Pulmonary artery endothelial cell (primary cell): Measurements from ENCODE around the gene SDHAF2. TPM values are rescaled to one million over a fixed set of nuclear protein-coding genes. Genes with fewer than 3 reads are reported as not detected.
"Not testable (repeated sequence)": the region's sequence is repeated elsewhere in the genome, so short reads cannot be mapped to it uniquely, and the experiment has no call there.

ENCODE experiments used
- DNase-seq: peaks from one replicate; pipeline ENCODE4 v3.0.0-alpha.2; 2011; ENCODE audit warnings: low read depth, low spot score
- total RNA-seq: library from RNA; depleted of rRNA; stranded (reverse); fragments of >200 nt; gene quantifications from 2 replicates; pipeline ENCODE4 v1.2.3, GENCODE V29; 2014

SDHAF2 gene
- total RNA-seq, 1 donor from 2014 or later = 44.0 TPM

DNA sequence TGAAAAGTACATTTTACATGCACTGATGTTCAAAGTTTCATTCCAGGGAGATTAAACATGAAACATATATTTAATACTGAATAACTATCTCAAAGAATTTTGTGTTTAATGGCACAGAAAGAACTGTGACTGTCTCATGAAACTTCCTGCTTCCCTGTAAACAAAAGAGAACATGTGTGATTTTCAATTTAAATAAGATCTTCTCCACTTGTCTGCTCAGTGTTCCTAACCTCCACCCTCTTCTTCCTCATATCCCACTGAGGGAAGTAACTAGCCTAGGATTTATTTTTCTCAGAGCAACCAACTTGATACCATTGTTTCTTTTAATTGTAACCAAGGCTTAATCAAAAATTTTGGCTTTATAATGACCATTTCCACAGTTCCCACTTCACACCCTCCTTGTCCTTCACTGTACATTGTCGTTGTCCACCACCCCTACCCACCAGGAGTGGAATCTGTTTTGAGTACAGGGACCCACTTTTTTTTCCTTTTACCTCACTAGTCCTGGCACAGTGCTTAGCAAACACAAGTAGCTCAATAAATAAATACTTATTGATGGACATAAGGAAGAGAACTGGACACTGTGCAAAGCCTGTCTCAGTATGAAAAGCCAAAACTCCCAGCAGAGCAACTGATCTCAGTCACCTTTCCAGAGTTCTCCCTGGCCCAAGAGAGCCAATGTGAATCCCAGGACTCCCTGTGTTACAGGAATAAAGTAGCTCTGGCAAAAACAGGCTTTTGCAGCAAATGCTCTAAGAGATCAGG lies 4.4 kb upstream of the SDHAF2 start:
- no peak for DNase-seq

DNA sequence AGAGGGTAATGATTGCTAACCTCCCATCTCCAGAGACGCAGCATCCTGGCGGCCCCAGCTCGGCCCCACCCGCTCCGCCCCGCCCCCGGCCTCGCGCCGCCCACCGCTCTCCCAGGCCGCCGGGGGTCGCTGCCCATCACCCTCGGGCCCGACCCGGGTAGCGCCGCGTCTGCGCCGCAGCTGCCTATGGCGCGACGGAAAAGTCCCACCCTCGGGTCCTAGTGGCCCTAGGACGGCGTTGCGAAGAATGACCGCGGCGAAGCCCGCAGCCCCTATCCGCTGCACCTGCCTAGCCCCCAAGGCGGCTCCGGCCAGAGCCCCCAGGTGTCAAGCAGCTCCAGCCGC lies 606 bp upstream of the SDHAF2 start:
- DNase-seq = peak; percentile 13

DNA sequence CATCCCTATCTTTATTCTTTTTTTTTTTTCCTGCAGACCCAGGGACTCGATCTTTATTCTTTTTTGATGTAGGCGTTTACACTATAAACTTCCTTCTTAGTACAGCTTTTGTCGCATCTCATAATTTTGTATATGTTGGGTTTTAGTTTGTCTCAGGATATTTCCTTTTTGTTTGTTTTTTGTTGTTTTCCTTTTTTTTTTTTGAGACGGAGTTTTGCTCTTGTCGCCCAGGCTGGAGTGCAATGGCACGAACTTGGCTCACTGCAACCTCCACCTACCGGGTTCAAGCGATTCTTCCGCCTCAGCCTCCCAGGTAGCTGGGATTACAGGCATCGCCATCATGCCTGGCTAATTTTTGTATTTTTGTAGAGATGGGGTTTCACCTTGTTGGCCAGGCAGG lies 915 bp downstream of the SDHAF2 start:
- not testable (repeated sequence) for DNase-seq

DNA sequence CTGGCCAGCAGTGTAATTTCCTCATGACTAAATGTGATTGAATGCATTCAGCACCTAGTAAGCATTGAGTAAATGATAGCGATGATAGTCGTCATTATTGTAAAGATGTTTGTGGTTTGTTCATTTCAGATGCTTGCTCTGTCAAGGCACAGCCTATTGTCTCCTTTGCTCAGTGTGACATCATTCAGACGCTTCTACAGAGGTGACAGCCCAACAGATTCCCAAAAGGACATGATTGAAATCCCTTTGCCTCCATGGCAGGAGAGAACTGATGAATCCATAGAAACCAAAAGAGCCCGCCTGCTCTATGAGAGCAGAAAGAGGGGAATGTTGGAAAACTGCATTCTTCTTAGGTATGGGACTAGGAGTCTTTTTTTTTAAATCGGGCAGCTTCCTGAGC lies 7.6 kb downstream of the SDHAF2 start:
- no peak for DNase-seq

DNA sequence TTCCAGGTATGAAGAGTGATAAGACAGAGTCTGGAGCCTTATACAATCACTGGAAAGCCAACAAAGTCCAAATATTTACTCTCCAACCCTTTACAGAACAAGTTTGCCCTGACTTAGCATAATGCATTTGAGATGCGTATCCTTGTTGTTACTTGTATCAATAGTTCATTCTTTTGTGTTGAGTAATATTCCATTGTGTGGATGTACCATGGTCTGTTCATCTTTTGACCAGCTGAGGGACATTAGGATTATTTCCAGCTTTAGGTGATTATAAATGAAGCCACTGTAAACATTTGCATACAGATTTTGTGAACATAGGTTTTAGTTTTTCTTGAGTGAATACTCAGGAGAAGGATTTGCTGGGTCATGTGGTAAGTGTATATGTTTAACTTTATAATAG lies 9.7 kb downstream of the SDHAF2 start:
- DNase-seq = no peak

DNA sequence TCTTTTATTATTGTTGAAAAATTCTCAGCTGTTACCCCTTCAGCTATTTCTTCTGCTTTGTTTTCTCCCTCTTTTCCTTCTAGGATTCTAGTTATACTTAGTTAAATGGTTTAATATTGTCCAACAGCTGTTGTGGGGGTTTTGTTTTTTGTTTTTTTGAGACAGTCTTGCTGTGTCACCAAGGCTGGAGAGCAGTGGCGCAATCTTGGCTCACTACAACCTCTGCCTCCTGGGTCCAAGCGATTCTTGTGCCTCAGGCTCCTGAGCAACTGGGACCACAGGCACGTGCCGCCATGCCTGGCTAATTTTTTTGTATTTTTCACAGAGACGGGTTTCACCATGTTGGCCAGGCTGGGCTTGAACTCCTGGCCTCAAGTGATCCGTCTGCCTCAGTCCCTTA lies 12.7 kb downstream of the SDHAF2 start:
- DNase-seq = no peak

DNA sequence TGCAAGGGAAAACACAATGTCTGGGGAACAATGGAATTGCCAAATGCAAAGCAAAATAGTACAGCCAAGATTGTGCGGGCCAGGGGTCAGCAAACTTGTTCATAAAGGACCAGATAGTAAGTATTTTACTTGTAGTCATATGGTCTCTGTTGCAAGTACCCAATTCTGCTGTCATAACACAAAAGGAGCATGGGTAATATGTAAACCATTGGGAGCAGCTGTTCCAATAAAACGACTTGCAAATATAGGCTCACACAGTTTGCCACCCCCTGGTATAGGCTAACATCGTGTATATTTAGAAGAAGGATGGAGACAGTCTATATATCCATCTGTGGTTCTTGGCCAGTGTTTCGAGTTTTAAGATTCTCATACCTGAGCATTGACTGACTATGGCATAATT lies 15.6 kb downstream of the SDHAF2 start:
- no peak for DNase-seq

DNA sequence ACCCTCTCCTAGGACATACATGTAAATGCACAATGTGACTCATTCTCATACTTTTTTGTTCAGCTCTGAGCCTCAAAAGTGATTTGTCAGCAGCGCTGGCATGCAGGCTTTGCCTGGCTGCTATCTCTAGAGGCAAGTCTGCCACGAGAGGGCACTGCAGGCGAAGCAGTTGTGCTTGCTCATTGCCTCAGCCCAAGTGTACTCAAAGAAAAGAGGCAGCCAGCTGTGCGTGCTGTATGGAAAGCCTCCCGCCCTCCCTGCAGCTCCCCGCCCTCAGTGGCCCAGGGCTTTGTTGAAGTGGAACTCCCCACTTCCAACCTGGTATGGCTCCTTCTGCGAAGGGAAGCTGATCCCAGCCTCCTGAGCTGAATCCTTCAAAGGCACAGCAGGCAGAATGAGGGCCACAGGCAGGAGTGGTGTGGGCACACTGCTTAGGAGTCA lies 16.3 kb downstream of the SDHAF2 start:
- peak; percentile 73 for DNase-seq

DNA sequence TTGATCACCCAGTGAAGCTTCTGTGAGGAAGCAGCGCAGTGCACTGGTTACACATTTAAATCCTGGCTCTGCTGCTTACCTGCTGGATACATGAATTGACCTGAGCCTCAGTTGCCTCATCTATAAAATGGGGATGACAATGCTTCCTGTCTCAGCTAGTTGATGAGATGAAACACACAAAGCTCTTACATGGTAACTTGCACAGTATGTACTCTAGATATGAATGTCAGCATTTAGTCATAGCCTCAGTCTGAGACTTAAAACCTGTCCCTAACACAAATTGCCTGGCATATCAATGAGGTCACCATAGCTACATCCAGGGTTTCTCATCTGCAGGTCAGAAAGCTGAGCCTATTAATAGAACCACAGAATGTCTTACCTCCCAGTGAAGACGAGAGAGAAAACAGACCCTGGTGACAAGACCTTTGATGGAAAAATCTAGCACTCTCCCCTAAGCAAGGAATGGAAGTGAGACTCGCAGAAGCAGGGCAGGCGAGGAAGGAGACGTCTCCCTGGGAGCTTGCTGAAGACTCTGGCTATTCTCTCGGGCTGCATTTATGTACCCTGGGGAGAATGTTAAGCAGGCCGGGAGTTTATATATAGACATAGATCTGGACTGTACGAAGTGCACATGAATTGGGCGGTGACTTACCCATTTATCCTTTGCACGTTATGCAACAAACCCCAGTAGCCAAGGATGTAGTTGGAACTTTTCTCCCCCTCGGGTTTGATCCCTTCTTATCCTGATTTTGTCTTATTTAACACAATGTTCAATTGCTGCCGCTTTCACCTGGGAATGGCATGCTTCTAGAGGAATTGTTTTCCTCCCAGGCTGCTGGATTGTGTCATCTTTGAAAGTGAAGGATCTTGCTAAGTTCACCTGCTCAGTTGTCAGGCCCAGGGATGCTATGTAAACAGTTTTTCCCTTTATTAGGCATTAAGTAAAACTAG lies 18.0 kb downstream of the SDHAF2 start:
- no peak for DNase-seq

DNA sequence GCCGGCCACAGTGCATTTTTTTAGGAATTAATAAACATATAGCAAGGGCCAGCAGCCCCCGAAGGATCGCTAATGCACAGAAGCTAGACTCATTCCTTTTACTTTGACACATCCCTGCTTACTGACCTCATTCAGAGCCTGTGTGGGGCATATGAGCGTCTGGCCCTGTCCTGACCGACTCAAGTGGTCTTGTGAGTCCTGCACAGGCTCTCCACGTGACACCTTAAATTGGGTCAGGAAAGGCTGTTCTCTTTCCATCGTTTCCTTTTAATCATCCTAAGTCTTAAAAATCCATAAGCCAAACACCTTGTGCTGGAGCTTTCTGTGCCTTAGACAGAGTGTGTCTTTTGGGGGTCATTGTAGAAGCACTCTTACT lies 18.6 kb downstream of the SDHAF2 start:
- no peak for DNase-seq

DNA sequence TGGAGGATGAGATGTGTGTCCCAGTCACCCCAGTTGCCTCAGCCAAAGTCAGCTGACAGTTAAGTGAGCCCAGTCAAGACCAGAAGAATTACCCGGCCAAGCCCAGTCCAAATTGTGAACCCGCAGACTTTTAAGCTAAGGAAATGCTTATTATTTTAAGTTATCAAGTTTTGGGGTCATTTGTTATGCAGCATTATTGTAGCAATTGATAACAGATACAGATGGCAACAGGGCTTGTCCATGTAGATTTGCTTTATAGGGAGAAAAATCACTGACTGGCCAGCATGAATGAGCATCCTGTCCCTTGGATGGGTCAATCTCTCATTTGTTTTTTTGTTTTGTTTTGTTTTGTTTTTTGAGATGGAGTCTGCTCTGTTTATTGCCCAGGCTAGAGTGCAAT lies 22.9 kb downstream of the SDHAF2 start:
- DNase-seq = no peak

DNA sequence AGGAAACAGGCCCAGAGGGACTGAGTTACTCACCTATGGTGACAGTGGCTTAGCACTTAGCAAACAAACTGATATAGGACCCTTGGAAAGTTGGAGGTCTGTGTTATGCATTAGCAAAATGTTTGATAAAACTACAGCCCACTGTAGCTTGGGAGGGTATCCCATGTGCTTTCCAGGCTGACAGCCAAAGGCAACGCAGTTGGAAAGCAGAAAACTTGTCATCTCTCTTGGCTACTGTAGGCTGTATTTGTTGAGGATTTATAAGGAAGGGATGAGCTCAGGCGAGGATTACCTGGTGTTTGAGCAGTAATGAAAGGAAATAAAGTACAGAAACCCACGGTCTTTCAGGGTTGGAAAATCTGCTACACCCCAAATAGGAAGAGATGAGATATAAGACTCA lies 23.8 kb downstream of the SDHAF2 start:
- no peak for DNase-seq

DNA sequence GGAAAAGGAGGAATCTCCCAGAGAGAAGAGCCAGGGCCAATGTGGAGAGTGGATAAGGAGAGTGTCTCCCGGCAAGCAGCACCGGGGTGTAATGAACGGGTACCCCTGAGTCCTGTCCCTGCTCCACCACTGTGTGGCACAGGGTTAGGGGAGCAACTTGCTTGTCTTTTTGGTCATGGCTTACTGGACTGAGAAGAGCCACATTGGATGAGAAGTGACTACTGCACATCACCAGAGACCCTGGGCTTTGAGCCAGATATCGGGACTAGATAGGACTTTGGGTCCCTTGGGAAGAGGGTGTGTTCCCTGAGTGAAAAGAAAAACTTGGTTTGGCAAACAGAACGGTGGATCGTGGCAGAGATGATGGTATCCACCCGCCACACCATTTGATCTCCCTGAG lies 24.6 kb downstream of the SDHAF2 start:
- DNase-seq = no peak

DNA sequence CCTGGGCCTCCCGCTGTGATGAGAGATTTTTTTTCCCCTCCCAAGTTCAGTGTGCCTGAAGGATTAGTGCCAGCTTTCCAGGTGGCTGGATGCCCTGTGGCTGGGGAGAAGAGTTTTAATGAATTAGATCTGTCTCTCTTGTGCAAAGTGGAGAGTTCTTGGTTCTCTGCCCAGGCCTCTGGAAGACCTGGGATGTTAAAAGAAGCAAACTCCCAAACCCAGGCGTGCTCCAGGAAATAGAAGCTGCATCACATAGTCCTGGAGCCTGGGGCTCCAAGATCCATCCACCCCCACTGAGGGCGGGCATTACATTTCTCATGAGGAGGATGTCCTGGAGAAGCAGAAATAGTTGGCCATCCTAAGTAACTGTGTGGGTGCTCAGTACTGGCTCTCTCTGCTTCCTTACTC lies 30.6 kb downstream of the SDHAF2 start:
- no peak for DNase-seq

DNA sequence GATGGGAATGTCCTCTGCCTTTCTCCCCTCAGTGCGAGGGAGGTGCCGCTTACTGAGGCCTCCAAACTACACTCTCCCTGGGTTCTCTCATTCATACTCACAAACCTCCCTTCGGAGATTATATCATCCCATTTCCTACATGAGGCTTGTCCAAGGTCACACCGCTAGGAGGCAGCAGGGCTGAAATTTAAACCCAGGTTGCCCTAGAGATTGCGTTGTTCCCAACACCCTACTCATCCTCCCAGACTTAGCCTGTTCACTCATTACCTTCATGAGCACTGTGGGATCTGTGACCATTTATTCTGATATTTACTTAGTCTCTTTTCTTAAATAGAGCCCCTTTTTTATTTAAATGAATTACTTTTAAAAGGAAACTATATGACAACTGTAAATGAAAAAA lies 31.1 kb downstream of the SDHAF2 start:
- no peak for DNase-seq

DNA sequence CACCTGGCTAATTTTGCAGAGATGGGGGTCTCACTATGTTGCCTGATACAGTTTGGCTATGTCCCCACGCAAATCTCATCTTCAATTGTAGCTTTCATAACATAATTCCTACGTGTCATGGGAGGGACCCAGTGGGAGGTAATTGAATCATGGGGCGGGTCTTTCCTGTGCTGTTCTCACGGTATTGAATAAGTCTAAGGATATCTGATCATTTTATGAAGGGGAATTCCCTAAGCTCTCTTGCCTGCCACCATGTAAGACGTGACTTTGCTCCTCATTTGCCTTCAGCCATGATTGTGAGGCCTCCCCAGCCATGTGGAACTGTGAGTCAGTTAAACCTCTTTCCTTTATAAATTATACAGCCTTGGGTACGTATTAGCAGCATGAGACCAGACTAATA lies 37.7 kb downstream of the SDHAF2 start:
- not testable (repeated sequence) for DNase-seq

DNA sequence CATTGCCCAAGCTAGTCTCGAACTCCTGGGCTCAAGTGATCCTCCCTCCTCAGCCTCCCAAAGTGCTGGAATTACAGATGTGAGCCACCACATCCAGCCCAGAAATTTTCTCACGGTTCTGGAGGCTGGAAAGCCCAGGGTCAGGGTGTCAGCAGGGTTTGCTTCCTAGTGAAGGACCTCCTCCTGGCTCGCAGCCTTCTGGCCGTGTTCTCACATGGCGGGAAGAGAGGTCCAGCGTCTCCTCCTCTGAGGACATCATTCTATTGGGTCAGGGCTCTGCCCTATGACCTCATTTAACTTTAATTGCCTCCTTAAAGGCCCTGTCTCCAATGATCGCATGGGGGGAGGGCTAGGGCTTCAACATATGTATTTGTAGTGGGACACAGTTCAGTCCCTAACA lies 38.1 kb downstream of the SDHAF2 start:
- no peak for DNase-seq

DNA sequence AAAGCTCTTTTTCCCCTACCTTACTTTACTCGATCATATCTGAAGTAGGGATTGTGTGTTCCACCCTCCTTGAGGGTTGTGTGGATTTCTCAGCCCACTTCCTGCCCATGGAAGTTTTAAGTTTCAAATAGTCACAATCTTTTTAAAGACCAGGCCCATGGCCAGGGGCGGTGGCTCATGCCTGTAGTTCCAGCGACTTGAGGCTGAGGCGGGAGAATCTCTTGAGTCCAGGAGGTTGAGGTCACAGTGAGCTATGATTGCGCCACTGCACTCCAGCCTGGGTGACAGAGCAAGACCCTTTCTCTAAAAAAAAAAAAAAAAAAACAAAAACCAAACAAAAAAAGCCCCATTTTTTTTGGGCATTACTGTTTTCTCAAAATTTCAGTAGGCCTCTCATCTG lies 42.4 kb downstream of the SDHAF2 start:
- DNase-seq = no peak

DNA sequence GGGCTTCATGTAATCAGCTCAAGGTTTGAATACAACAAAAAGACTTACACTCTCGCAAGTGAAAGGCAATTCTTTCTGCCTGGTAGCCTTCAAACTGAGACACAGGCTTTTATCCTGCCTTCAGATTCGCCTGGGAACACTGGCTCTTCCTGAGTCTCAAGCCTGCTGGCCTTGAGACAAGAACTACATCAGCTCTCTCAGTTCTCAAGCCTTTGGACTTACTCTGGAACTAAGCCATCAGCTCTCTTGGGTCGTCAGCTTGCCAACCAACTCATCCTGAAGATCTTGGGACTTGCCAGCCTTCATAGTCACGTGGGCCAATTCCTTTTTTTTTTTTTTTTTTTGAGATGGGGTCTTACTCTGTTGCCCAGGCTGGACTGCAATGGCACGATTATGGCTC lies 42.9 kb downstream of the SDHAF2 start:
- no peak for DNase-seq

DNA sequence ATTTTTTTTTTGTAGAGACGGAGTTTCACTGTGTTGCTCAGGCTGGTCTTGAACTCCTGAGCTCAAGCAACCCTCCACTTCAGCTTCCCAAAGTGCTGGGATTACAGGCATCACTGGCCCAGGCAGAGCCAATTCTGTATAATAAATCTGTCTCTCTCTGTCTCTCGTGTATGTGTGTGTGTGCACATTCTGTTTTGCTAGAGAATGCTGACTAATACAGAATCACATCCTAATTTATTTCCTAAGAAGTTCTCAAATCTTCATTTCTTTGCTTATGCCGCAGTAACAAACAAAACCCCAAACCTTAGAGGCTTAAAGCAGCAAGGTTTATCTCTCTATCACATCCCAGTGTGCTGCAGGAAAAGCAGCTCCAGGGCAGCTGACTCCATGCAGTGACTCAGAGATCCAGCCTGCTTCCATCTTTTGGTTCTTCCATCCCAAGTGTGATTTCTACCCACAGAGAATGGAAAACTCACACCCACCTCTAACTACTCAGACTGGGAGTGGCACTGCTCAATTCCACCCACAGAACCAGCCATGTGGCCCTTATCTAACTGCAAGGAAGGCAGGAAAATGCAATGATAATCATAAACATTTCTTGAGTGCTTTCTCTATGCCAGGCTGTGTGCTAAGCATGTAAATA lies 43.6 kb downstream of the SDHAF2 start:
- no peak for DNase-seq

DNA sequence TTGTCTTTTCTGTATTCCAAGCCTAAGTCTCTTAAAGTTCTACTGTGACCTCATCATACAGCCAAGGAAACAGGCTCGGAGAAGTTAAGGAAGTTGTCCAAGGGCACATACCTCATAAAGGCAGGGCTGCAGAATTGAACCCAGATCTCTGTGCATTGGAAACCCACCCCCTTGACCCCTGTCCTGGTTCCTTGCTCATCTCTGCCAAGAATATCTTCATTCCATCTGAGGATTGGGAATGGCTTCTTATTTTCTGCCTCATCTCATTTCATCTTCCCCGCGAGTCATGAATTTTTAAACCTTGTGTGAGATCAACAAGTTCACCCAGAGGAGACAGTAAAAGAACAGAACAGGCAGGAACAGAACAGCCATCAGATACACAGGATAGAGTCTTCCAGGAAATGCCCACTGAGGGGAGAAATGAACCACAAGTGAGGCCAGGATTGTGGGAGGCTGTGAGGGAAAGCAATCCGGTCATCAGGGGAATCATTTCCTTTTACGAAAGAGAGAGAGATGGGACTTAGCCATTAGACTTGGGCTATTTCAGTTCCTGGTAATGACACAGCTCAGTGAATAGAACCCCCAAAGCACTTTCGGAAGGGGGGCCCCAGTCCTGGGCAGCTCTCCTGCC lies 44.2 kb downstream of the SDHAF2 start:
- no peak for DNase-seq

DNA sequence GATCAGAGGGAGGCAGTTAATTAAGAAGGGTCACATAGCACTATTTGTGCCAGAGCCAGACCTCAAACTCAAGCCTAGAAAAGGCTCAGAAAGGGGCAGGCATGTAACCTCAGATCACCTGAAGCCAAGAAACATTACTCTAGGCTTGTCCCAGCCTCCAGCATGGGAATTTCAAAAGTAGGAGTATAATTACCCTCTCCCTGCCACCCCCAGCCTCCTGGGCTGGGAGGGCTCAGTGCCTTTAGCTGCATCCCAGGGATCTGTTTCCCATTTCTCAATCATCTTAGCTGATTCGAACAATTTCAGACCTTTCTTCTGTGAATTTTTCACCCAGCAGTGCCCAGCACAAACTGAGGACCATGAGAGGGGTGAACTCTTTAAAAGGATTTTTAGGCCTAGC lies 45.5 kb downstream of the SDHAF2 start:
- no peak for DNase-seq
